Activated T-helper 2 cell treated with anti-CD3 and anti-CD28 coated beads, Interferon-gamma antibody, Interleukin-2, Interleukin-4, amounts not matched to agents 10 μg/mL and 5 μg/mL and 100 μg/mL, durations not matched to agents 14 hours and 24 hours and 36 hours (primary cell): Measurements from ENCODE around the gene LIMA1. TPM values are rescaled to one million over a fixed set of nuclear protein-coding genes. Genes with fewer than 3 reads are reported as not detected.

Experiments used
- DNase-seq: peaks from one replicate; pipeline ENCODE4 v3.0.0; 2021; ENCODE audit warnings: low spot score
- H3K27ac Mint-ChIP-seq: one replicate; pipeline ENCODE4 v1.8.0; 2021; ENCODE audit warnings: mixed read lengths
- H3K27me3 Mint-ChIP-seq: one replicate; pipeline ENCODE4 v1.8.0; 2021; ENCODE audit warnings: low read depth, mixed read lengths
- H3K36me3 Mint-ChIP-seq: one replicate; pipeline ENCODE4 v1.8.0; 2021; ENCODE audit warnings: low read depth, mixed read lengths
- H3K4me1 Mint-ChIP-seq: one replicate; pipeline ENCODE4 v1.8.0; 2021; ENCODE audit warnings: low read depth, mixed read lengths
- H3K4me3 Mint-ChIP-seq: one replicate; pipeline ENCODE4 v1.8.0; 2021; ENCODE audit warnings: low read depth, mild to moderate bottlenecking, moderate library complexity, mixed read lengths
- H3K9me3 Mint-ChIP-seq: one replicate; pipeline ENCODE4 v1.8.0; 2021; ENCODE audit warnings: mixed read lengths
- intact Hi-C: fragments of 100-400 bp; cut with micrococcal nuclease; formaldehyde crosslinking; loops from one replicate; pipeline ENCODE4 v1.15.1; 2023
- total RNA-seq: library from RNA; stranded (reverse); gene quantifications from 2 replicates; pipeline ENCODE4 v1.2.3, GENCODE V29; 2022

Gene LIMA1
- total RNA-seq, 1 donor from 2014 or later = 333 TPM

DNA sequence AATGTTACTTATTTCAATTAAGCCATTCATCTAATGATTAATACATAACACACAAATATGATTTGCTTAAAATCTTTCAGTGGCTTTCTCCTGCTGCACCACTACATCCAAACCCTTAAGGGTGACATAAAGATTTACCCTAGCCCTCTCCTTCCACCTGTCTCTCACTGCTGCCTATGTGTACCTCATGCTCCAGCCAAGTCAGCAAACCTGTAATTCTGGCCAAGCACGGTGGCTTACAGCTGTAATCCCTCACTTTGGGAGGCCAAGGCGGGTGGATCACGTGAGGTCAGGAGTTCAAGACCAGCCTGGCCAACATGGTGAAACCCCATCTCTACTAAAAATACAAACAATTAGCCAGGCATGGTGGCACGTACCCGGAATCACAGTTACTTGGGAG, 84.5 kb downstream of the LIMA1 start:
- peaks cover 30% of the 10 kb centered on the region for H3K4me1 Mint-ChIP-seq
- H3K4me3 Mint-ChIP-seq = no peak overlapping the region
- intact Hi-C loops = no loop called here
- H3K27me3 Mint-ChIP-seq = no peaks in the 10 kb centered on the region
- H3K36me3 Mint-ChIP-seq = peaks cover 85% of the 10 kb centered on the region
- no peaks in the 10 kb centered on the region for H3K9me3 Mint-ChIP-seq
- DNase-seq = no peak
- H3K27ac Mint-ChIP-seq = peak overlapping the region; percentile 15

DNA sequence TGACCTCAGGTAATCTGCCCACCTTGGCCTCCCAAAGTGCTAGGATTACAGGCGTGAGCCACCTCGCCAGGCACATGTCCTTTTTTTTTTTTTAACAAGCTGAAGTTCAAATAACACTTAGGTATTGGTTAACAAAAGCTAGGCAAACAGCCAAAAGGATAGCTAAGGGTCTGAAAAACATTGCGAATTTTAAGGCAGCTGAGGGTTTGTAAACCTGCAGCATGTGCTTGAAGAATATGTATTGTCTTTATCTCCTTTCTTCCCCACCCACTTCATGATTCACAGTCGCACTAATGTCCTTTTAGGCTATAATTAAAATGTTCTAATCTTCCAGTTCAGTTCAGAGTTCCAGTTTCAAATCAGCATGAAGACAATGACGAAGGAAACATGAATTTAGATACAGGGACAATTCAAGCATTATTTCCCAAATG, 86.0 kb downstream of the LIMA1 start:
- no peak for DNase-seq
- no peaks in the 10 kb centered on the region for H3K27me3 Mint-ChIP-seq
- peak overlapping the region; percentile 40 for H3K27ac Mint-ChIP-seq
- H3K4me1 Mint-ChIP-seq = peaks cover 31% of the 10 kb centered on the region
- intact Hi-C loops = no loop called here
- peaks cover 80% of the 10 kb centered on the region for H3K36me3 Mint-ChIP-seq
- H3K9me3 Mint-ChIP-seq = no peaks in the 10 kb centered on the region
- H3K4me3 Mint-ChIP-seq = no peak overlapping the region

DNA sequence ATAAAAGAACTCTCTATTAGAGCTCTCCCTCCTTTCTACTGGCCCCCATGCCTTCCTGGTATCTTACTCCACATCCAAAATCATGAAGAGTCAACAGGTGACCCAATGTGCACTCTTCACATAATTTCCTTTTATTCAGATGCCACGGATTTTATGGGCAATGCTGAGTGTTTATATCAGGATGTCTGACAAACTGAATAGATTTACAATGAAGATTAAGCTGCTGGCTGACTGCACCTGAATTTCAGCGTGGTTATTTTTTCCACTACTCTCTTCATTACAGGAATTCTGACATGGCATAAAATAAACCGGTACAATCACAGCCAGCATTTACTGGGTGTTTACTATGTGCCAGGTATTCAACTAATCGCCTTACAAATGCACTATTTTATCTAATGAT, 86.8 kb downstream of the LIMA1 start:
- H3K27ac Mint-ChIP-seq = peak overlapping the region; percentile 57
- H3K4me3 Mint-ChIP-seq = no peak overlapping the region
- H3K36me3 Mint-ChIP-seq = peaks cover 80% of the 10 kb centered on the region
- H3K27me3 Mint-ChIP-seq = no peaks in the 10 kb centered on the region
- intact Hi-C loops = no loop called here
- H3K9me3 Mint-ChIP-seq = no peaks in the 10 kb centered on the region
- no peak for DNase-seq
- H3K4me1 Mint-ChIP-seq = peaks cover 31% of the 10 kb centered on the region

DNA sequence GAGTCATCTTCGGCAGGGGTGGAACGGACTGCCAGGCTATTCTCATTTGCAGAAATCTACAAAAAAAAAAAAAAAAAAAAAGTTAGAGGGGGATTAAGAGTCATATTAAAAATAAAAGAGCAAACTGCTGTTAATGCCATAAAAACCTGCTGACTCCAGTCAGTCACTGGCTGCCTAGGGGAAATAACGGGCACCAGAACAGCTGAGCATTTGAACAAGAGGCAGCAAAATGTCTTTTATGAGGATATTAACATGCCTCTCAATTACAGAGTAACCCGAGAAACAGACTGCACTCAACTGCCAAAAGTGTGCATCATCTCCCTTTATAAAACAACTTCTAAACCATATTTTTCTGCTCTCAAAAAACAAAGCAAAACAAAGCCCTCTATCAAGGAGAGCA, 87.5 kb downstream of the LIMA1 start:
- H3K4me1 Mint-ChIP-seq = peaks cover 32% of the 10 kb centered on the region
- H3K4me3 Mint-ChIP-seq = no peak overlapping the region
- H3K27me3 Mint-ChIP-seq = no peaks in the 10 kb centered on the region
- peaks cover 80% of the 10 kb centered on the region for H3K36me3 Mint-ChIP-seq
- DNase-seq = no peak
- H3K27ac Mint-ChIP-seq = peak overlapping the region; percentile 33
- intact Hi-C loops = no loop called here
- H3K9me3 Mint-ChIP-seq = no peaks in the 10 kb centered on the region

DNA sequence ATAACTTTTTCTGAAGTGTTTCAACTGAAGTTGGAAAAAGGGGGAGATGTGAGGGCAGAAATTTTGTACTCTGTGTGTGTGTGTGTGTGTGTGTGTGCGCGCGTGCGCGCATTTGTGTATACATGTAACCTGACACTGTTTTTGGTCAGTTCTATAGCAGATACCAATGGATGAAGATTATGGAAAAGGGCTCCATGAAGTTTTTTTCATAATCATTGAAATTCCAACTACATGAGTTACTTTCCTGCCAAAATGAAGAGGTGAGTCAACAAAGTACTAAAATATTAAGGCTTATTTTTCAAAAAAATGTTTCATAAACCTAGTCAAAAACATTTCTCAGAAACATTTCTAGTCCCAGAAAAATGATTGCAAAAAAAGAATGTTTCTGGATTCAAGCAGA, 90.4 kb downstream of the LIMA1 start:
- Mint-ChIP-seq H3K4me3 (no peak overlapping the region), H3K4me1 (peaks cover 46% of the 10 kb centered on the region), H3K27ac (no peak overlapping the region), H3K36me3 (peaks cover 79% of the 10 kb centered on the region), H3K9me3 (no peaks in the 10 kb centered on the region), H3K27me3 (no peaks in the 10 kb centered on the region)
- intact Hi-C loops = no loop called here
- DNase-seq = no peak

DNA sequence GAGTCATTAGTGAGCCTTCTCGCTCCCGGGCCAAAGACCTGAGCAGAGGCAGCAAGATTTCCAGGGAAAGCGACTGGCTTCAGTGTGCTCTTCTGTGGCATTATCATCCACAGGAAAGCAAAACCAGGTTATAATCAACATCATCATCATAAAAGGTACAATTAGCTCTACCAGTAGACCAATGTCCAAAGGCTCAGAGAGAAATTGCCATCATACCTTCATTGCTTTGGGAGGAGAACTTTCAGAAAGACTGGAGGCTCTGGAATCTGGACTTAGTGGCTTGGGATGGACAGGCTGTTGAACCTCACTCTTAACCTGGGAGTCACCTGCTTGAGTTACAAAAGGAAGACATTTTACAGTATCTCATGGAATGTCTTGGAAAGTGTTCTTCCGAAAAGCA, 91.1 kb downstream of the LIMA1 start:
- Mint-ChIP-seq H3K27me3 (no peaks in the 10 kb centered on the region), H3K27ac (peak overlapping the region; percentile 38), H3K4me1 (peaks cover 49% of the 10 kb centered on the region), H3K36me3 (peaks cover 79% of the 10 kb centered on the region), H3K4me3 (no peak overlapping the region), H3K9me3 (no peaks in the 10 kb centered on the region)
- intact Hi-C loops = no loop called here
- DNase-seq = no peak

DNA sequence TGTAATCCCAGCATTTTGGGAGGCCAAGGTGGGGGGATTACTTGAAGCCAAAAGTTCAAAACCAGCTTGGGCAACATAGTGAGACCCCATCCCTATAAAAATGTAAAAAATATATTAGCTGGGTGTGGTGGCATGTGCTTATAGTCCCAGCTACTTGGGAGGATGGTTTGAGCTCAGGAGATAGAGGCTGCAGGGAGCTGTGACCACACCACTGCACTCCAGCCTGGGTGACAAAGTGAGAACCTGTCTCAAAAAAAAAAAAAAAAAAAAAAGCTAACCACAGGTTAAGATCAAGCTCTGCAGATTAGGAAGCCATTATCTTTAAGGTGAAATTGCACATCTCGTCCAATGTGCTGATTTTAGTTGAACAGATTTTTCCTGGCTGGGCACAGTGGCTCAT, 92.5 kb downstream of the LIMA1 start:
- Mint-ChIP-seq H3K36me3 (peaks cover 79% of the 10 kb centered on the region), H3K27ac (peak overlapping the region; percentile 81), H3K27me3 (no peaks in the 10 kb centered on the region), H3K9me3 (no peaks in the 10 kb centered on the region), H3K4me1 (peaks cover 54% of the 10 kb centered on the region), H3K4me3 (no peak overlapping the region)
- intact Hi-C loops = no loop called here
- DNase-seq = no peak

DNA sequence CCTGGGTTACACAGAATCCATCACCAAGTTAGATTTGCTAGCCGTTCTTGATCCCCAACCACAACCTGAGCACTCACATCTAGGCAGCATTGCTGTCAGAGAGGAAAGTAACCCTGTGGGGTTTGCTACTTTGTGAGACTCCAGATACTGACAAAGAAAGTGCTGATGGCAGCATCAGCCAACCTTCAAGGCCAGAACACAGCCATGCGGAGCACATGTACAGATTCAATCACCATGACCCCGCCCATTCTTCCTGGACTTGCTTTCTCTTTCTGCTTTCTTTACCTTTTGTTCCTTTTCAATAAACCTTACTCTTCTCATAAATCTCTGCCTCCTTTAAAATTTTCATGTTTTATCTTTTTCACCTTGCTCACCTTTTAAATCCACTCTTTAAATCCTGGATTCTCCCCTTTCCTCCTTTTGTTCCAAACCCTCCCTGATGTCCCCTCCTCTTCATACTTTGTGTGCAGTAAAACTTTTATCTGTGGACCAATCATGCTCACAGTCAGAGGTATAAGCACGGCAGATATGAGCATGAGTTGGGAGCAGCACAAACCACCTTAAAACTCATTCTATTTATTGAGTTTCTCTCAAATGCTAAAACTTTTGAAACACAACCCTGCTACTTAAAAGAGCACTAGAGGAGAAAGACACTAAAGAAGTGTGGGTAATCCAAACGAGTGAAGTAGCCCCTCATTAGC, 94.3 kb downstream of the LIMA1 start:
- peak; percentile 59 for DNase-seq
- peak overlapping the region; percentile 67 for H3K4me3 Mint-ChIP-seq
- H3K4me1 Mint-ChIP-seq = peaks cover 67% of the 10 kb centered on the region
- intact Hi-C loops = no loop called here
- peak overlapping the region; percentile 98 for H3K27ac Mint-ChIP-seq
- no peaks in the 10 kb centered on the region for H3K27me3 Mint-ChIP-seq
- H3K36me3 Mint-ChIP-seq = peaks cover 88% of the 10 kb centered on the region
- no peaks in the 10 kb centered on the region for H3K9me3 Mint-ChIP-seq

DNA sequence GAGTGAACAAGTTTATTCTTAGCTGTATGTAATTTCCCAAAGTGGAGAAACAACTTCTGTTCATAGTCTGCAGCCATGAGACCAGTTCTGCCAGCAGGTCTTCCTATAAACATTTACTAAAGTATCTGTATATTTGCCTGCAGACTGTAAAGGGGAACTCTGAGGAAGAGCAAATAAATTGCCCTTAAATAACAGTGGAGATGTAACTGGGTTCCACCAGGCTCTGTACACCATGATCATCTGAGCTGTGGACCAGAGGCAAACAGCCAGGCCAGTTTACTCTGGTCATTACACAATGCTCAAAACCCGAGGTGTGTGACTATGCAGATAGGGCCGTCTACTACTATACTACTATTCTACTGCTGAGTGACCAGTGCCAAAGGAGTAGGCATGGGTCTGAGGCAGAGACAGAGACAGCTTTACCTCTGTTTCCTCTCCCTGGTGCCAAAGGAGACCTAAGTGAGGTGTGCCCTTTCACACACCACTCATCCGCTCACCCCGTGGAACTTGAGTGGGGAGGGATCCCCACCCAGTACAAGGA, 95.0 kb downstream of the LIMA1 start:
- H3K27ac Mint-ChIP-seq = peak overlapping the region; percentile 98
- no peaks in the 10 kb centered on the region for H3K27me3 Mint-ChIP-seq
- peaks cover 94% of the 10 kb centered on the region for H3K36me3 Mint-ChIP-seq
- peaks cover 71% of the 10 kb centered on the region for H3K4me1 Mint-ChIP-seq
- no peak for DNase-seq
- no peaks in the 10 kb centered on the region for H3K9me3 Mint-ChIP-seq
- H3K4me3 Mint-ChIP-seq = peak overlapping the region; percentile 67
- intact Hi-C loops = no loop called here

DNA sequence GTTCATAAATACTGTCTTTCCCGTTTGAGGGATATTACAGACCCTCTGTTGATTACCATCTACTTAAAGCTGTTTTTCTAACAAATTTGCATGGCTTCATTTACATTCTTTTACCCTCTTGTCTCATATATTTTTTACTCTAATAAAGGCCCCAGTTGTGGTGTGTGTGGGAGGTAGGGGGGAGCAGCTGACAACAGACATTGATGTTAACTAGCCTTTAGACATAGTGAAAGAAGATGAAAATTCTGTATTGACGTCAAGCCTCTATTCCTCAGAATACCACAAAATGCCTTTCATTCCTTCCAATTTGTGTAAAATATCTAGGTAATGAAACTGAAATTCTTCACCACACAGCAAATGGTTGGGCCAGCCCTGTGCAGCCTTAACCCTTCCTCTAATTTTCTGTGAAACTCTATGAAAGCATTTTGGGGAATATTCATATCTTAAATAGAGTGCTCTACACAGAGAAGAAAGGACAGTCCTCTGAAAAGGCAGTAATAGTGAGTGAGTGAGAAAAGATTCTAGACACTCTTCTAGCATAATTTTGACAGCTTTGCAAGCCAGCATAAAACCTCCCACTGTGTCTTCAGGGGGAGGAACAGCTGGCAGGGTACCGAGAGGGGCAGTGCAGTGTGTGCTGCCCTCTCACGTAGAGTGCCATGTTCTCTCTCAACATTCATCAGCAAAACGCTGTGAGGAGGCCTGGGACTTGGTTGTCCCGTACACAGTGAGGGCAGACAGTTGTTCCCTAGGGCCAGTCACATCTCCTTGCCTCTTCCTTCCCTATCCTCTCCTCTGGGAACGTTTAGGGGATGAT, 96.0 kb downstream of the LIMA1 start:
- H3K4me1 Mint-ChIP-seq = peaks cover 67% of the 10 kb centered on the region
- no peaks in the 10 kb centered on the region for H3K9me3 Mint-ChIP-seq
- H3K36me3 Mint-ChIP-seq = peaks cover 95% of the 10 kb centered on the region
- H3K27ac Mint-ChIP-seq = peak overlapping the region; percentile 98
- H3K27me3 Mint-ChIP-seq = no peaks in the 10 kb centered on the region
- DNase-seq = peak; percentile 29
- H3K4me3 Mint-ChIP-seq = peak overlapping the region; percentile 69
- intact Hi-C loops = loop anchor here (1.0 kb wide), 4 partner anchors 20 to 67 kb away; partner anchors contain the start of gene CERS5

DNA sequence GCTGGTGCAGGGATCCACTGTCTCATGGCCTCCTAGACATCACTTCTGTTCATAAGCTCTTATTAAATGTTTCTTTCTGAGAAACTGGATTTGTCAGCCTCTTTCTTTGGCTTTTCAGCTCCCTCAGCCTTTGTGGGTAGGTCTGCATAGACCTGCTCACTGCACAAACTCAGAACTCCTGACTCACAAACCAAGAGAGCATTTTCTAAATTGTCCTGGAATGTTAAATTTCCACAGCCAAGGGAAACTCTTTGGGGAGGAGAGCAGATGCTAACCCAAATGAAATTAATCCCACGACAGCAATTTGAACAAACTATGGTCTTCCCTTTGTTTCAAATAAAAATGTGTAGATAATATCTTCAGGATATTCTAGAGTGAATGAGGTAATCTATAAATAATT, 96.6 kb downstream of the LIMA1 start:
- Mint-ChIP-seq H3K9me3 (no peaks in the 10 kb centered on the region), H3K27ac (peak overlapping the region; percentile 98), H3K36me3 (peaks cover 95% of the 10 kb centered on the region), H3K27me3 (no peaks in the 10 kb centered on the region), H3K4me1 (peaks cover 64% of the 10 kb centered on the region), H3K4me3 (peak overlapping the region; percentile 69)
- intact Hi-C loops = loop anchor here (1.0 kb wide), 4 partner anchors 19 to 68 kb away; partner anchors contain the start of gene CERS5
- no peak for DNase-seq

DNA sequence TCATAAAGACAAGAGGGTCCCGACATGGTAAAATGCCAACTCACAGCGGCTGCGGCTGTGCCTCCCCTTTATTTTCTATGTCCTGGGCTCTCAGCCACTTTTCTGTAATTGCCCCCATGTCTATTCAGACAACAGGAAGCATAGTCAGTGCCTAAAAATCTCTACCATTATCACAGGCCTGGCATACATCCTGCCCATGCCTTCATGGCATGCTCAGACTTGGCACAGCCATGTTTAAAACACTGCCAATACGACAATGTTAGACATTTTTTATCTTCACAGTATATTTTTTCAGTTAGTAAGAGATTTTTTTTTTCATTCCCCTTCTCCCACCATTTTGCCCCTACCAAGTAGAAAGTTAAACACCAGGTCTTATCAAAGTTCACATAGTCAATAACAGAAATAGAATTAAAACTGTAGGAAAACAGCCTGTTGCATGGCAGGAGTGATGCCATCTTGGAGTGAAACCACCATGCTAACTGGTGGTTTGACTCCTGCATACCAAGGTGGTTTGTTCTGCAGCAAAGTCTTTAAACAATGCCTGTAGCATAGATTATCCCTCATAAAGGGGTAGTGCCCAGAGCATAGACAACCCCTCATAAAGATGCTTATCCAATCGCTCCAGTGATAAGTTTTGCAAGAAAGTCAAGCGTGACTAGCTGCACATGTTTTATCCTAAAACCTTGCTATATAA, 97.2 kb downstream of the LIMA1 start:
- peaks cover 95% of the 10 kb centered on the region for H3K36me3 Mint-ChIP-seq
- peak overlapping the region; percentile 98 for H3K27ac Mint-ChIP-seq
- intact Hi-C loops = no loop called here
- peak overlapping the region; percentile 69 for H3K4me3 Mint-ChIP-seq
- no peaks in the 10 kb centered on the region for H3K9me3 Mint-ChIP-seq
- no peaks in the 10 kb centered on the region for H3K27me3 Mint-ChIP-seq
- no peak for DNase-seq
- peaks cover 63% of the 10 kb centered on the region for H3K4me1 Mint-ChIP-seq
